DND-41 (cell line): ENCODE results near the gene MRPS17.

Experiments used
- CTCF ChIP-seq: IDR thresholded peaks from 2 replicates; pipeline ENCODE4 v1.5.1; 2012; ENCODE audit warnings: borderline replicate concordance, low read length, moderate library complexity, mild to moderate bottlenecking; ENCODE audit not compliant: poor library complexity, severe bottlenecking; ENCODE audit errors: extremely low read depth
- EZH2 ChIP-seq: IDR thresholded peaks from 3 replicates; pipeline ENCODE4 v1.6.1; 2012; ENCODE audit warnings: borderline replicate concordance, low read depth, mild to moderate bottlenecking, moderate library complexity, low read length, inconsistent platforms; ENCODE audit not compliant: severe bottlenecking

DNA sequence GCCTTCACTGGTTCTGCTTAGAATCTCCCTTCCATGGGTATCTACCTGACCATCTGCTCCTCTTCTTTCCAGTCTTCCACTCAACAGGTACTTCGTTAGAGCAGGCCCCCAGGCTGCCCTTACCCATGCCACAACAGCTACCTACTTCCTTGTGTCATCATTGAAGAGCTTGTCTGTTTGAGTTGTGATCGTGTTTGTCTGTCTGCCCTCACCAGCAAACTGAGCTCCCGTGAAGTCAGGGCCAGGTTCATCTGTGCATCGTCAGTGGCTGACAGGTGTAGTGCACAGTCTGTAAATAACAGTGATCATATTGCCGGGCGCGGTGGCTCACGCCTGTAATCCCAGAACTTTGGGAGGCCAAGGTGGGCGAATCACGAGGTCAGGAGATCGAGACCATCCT, 17.7 kb downstream of the MRPS17 start:
- TF ChIP-seq CTCF, result no peak
- TF ChIP-seq EZH2, result no peak
